ENCODE measurements around the gene USP3. TPM values are rescaled to one million over a fixed set of nuclear protein-coding genes. Genes with fewer than 3 reads are reported as not detected.

The USP3 gene
- 26.4 and 28.0 TPM in 2 replicates for total RNA-seq

GRCh38 chr15:63504247-63504978 lies at the start of gene USP3:
Gene USP3, plus strand, starts transcription at chr15:63504593. Its CDS starts 147 bp downstream, at chr15:63504740.

GRCh38 chr15:63597038-63597790 lies 92.8 kb downstream of the USP3 start, which contains the start of gene FBXL22:
Gene FBXL22, plus strand, starts transcription at chr15:63597387. Its CDS starts 6 bp downstream, at chr15:63597393.

Other genes starting within 250 kb of the USP3 start
- 13.0 and 14.5 TPM in 2 replicates for gene APH1B, start 227.0 kb upstream of the USP3 start, total RNA-seq
- 106 and 107 TPM in 2 replicates for gene CA12, start 122.7 kb upstream of the USP3 start, total RNA-seq
- gene FBXL22, start 92.8 kb downstream of the USP3 start, total RNA-seq = 0.59 TPM in 1 of 2 replicates, not detected in the other